ENCODE measurements around the gene COL19A1.

GRCh38 chr6:69867639-69867976 is 1.3 kb downstream of the COL19A1 start:
- TF ChIP-seq POLR2A (IDR thresholded peaks at IDR 0.05) (no peak), CTCF (IDR thresholded peaks at IDR 0.05) (no peak)
